ENCODE data around the gene DDIT3.

- no peak for TF ChIP-seq CTCF (IDR thresholded peaks at IDR 0.05; ENCODE audit: insufficient read depth, low read depth, low read length)
- TF ChIP-seq EZH2 (IDR thresholded peaks at IDR 0.05; ENCODE audit: insufficient read depth, low read length) = no peak
Measured at GRCh38 chr12:57481671-57482070, 38.6 kb downstream of the DDIT3 start.

All from astrocyte (in vitro differentiated cells and primary cell).